ENCODE results near the gene KCNQ1.

KCNQ1 gene

DNA sequence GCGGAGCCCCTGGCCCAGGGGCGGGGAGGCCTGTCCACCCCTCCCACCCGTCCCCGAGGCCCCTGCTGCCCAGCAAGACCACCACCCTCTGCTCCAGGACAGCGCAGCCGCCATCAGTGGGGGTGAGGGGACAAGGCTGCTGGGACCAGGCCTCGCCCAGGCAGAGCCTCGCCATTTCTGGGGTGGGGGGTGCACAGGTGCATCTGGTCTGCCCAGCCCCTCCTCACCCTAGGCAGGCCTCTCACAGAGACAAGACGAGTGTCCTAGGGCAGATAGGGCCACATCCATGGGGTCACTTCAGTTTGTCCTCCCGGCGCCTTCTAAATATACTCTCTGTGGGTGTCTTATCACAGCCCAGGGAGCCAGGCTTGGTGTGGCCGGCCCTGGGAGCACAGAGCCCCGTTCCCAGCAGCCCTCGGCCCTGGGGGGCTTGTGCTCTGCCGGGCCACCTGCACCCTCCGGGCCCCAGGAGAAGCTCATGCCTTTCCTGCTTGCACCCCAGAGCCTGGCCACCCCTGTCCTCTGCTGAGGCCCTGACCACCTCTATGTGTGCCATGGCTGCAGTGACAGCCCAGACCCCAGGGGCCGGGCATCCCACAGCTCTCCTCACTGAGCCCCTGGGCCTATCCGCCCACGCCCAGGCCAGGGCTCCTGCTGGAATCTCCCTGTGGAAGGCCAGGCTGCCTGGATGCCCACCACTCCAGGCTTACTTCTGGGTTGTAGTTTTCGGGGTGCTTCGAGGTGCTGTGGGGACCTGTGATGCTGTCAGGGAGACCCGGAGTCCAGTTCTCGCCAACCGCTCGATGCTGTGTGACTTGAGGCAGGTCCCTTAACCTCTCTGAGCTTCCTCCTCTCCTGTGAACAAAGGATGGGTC, 70.8 kb downstream of the KCNQ1 start:
- DNase-seq, result peak; percentile 39

DNA sequence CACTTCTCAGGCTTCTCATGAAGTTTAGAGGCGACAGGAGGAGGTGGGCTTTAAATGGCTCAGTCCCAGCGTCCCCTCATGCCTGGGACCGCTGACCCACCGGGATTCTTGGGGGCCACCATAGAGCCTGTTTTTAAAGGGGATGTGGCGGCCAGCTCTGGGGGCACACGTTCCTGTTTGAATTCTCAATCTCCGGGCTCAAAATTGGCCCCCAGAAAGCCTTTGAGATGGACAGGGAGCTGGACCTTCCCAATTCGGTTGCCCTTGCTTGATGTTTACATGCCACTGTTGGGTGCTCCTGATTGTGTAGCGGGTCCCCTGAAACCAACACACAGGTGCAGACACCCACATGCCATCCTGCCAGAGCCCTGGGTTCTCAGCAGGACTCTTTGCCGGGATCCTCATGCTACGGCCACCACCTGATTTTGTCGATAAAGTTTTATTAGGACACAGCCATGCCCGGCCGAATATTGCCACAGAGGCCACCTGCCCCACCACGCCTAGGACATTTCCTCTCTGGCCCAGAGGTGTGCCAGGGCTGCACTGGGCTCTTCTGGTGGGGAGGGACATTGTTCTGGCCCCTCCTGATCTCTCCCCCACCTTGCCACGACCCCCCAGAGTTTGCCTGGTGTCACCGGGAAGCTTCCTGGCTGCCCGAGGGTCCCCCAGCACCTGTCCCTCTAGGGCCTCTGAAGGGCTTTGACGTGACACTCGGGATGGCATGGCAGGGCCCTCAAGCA, 71.6 kb downstream of the KCNQ1 start:
- peak; percentile 54 for DNase-seq

- peak; percentile 56 for DNase-seq
These were observed 72.2 kb downstream of the KCNQ1 start for GRCh38 chr11:2517016-2517385.

- peak; percentile 59 for DNase-seq
These were observed 72.7 kb downstream of the KCNQ1 start for GRCh38 chr11:2517386-2518064.

- DNase-seq, result peak; percentile 54
These were observed 73.5 kb downstream of the KCNQ1 start for GRCh38 chr11:2518111-2518982.

GRCh38 chr11:2518983-2519340, 74.2 kb downstream of the KCNQ1 start:
- DNase-seq, result peak; percentile 38

- DNase-seq, result no peak
These were observed 74.7 kb downstream of the KCNQ1 start for GRCh38 chr11:2519517-2519861.

- peak; percentile 49 for DNase-seq
These were observed 75.3 kb downstream of the KCNQ1 start for GRCh38 chr11:2519862-2520735.

- DNase-seq, result no peak
These were observed 75.9 kb downstream of the KCNQ1 start for GRCh38 chr11:2520736-2521035.

- DNase-seq, result peak; percentile 47
These were observed 76.4 kb downstream of the KCNQ1 start for GRCh38 chr11:2521081-2521732.

DNA sequence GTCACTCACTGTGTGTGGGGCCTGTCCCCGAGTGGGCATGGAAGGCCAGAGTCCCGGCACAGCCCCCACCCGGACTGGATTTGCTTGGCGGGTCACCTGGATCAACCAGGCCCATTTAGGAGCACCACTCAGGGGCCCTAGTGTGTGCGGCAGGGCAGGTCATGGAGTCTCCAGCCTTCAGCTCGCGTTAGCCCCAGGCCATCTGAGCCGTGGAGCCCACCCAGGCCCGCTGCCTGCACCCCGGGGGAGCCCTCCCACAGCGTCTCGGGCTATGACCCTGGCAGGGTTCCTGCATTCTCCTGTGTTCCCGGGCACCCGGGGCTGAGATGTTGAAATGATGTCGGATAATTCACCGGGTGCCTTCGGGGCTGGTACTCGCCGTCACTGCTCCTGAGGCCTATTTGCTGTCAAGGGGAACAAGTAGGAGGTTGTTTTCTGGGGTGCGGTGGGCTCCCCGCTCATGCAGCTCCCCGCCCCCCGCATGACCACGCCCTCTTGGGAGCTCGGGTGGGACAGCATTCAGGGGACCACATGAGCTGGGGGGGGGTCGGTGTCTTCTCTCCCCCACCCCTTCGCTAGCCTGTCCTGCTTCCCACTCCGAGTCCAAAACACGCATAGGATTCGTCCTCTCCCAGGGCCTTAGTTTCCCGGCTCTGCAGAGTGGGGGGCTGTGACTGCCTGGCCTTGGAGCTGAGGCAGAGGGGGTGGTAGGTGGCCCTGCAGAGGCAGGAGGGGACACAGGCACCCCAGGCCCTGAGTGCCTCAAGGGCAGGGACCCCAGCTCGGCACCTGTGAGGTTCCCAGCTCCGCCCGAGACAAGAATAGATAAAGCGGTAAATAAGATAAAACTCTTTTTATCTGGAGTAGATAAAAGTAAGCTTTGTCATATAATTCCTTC, 77.2 kb downstream of the KCNQ1 start:
- peak; percentile 42 for DNase-seq

DNA sequence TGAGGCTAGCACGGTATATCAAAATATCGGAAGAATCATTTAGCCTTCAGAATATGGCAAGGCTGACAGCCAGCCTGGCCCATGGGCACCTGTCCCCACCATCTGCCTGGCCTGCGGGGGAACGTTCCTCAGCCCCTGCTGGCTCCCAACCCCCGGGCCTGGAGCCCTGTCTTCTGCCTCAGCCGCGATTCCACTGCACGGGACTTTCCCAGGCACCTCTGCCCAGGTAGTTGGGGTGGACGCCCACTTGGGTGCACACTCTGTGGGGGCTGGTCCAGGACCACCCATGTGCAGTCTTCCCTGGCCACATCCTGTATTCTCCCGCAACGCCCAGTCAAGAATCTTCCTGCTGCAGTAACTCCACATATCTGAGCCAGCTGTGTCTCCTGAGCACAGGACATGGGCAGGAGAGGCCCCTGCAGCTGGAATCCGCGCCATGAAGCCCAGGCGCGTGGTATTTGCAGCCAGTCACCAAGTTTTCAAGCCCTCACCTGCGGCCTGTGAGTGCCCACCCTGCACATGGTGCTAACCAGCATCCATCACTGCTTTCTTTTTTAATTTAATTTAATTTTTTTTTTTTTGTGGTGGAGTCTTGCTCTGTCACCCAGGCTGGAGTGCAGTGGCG, 77.9 kb downstream of the KCNQ1 start:
- DNase-seq, result peak; percentile 61

- DNase-seq, result peak; percentile 47
These were observed 79.1 kb downstream of the KCNQ1 start for GRCh38 chr11:2523821-2524391.

DNA sequence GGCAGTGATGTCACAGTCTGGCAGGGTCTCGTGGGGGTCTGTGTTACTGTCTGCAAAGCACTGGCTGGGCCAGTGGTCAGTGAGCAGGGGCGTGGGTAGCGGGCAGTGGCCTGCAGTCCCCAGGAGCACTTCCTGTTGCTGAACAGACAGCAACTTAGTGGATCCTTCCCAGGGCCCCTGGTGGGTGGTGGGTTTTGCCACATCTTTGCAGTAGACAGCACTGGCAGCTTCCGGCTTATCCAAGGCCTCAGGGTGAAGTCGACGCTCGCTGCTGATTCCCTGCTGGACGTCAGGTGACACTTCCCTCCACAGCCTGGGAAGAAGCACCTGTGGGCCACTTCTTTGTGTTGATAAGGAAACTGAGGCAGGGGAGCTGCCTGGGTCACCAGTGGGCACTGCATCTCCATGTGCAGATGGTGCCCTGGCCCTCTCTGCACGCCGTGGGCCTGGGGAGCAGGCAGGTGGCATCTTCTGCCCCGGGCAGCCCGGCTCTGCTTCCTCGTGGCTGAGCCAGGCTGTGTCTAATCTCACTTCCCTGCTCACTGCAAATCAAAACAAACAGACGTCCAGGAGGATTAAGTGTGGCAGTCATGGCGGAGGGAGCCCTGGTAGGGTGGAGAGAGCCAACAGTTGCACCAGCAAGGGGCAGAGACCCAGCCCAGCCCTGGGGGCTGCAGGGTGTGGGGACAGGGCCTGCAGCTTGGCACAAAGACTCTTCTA, 79.8 kb downstream of the KCNQ1 start:
- DNase-seq, result no peak

GRCh38 chr11:2525166-2525861, 80.5 kb downstream of the KCNQ1 start:
- DNase-seq, result peak; percentile 57

GRCh38 chr11:2525941-2526807, 81.4 kb downstream of the KCNQ1 start:
- peak; percentile 47 for DNase-seq

DNA sequence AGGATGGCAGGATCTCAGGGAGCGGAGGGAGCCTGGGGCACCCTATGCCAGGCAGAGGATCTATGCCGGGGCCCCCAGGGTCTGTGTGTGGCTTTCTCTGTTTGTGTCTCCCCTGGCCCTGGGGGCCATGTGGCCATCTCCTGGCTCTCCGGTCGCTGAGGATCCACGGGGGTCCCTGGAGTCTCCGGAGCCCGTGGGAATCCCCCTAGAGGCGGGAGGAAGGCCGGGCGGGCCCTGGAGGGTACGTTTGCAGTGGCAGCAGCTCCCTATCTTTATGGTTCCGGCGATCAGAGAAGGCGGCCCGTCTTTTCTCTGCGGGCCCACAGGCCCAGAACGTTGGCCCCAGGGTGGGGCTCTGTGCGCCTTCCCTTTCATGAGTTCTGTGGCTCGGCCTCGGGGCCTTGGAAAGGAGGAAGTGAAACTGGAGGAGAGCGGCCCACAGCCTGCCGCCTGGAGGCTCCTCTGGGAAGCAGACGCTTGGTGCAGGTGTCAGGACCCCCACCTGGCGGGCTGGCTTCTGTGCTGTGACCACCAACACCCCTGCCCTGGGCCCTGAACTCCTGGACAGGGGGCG, 82.1 kb downstream of the KCNQ1 start:
- peak; percentile 64 for DNase-seq
